ENCODE measurements around the gene KCTD14.
"Not testable (repeated sequence)": the region's sequence is repeated elsewhere in the genome, so short reads cannot be mapped to it uniquely, and the experiment has no call there.

The KCTD14 gene, protein sequence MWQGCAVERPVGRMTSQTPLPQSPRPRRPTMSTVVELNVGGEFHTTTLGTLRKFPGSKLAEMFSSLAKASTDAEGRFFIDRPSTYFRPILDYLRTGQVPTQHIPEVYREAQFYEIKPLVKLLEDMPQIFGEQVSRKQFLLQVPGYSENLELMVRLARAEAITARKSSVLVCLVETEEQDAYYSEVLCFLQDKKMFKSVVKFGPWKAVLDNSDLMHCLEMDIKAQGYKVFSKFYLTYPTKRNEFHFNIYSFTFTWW

DNA sequence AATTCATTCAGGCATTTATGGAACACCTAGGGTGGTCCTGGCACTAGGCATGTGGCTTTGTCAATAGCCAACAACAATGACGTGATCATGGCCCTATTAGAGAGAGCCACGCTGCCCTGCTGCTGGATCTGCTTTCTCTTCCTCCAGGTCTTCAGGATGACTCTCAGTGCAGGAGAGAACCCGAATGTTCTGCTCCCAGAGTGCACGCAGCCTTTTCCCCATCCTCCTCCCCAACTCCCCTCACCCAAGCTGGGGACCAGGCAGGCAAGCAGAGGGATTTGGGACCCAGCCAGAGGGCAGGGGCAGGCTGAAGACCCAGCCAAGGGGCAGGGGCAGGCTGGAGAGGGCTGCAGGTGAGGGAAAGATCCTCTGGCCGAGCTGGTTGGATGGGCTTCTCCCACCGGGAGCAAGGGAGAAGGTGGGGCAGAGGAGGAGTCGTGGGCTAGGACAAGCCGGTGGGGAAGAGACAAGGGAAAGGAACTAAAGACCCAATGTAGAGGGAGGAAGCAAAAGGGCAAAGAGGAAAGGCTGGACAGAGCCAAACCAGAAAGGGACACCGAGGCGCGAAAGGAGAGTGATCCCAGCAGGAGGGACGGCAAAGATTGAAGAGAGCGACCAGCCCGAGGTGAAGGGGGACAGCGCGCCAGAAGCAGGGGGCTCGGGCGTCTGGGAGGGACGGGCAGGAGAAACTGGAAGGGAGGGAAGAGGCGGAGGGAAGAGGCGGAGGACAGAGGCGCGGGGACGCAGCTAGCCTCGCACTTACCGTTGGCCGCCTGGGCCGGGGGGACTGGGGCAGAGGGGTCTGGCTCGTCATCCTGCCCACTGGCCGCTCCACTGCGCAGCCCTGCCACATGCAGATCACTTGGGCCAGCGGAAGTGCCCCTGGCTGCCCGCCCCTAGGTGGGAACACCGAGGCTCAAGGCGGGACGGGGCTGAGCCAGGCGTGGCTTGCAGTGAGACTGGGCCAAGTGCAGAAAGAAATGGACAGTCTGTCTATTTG lies at the start of gene KCTD14:
Gene KCTD14 (minus strand): TSS at position 880 of the 1,000 bp plus-strand sequence. CDS start 27 bp downstream, at position 853.
- no peak for DNase-seq (ENCODE audit: low read depth, low spot score)

DNA sequence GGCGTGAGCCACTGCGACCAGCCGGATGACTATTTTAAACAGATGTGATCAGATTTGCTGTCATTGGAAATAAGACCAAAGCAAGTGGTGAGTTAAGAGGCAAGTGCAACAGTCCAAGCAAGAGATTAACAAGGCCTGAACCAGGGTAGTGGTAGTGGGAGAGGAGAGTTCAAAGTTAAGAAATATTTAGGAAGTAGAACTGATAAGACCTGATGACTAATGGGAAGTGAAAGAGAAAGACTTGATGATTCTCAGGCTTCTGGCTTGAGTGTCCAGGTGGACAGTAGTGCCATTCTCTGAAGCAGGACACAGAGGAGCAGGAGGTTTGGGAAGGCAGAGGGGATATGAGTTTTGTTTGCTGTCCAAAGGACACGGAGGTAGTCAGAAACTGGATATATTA lies 49.4 kb upstream of the KCTD14 start:
- DNase-seq (ENCODE audit: low read depth, low spot score) = no peak

DNA sequence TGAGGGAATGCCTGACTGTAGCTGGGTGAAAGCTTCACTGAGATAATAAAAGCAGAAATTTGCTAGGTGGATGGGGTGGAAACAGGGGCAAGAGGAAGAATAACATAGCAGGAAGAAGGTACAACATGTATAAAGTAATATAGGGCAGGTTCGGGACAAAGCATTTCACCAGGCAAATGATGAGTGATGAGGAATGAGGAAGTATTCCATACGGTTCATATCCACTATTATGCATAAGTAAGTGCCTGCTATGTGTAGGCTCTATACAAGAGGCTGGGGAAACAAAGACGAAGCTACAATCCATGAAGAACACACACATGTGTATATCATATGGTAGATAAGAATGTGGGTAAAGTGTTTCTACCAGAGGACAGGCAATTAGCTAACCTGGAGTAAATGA lies 48.6 kb upstream of the KCTD14 start:
- no peak for DNase-seq (ENCODE audit: low read depth, low spot score)

DNA sequence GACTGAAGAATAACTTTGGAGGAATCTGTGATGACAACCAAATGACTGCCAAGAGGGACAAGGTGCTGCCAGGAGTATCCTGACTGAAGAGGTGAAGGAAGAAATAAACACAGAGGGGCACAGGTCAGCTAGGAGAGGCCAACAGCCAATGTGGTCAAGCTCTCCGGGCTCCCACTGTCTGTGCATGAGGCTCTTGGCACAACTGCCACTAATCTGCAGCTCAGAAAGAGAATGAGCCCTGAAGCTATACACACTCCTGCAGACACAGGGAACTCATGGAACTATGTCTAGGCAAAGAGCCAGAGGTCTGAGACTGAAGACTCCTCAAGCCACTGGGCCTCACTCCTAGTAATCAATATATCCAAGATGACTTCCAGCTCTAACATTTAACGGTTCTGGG lies 47.5 kb upstream of the KCTD14 start:
- DNase-seq (ENCODE audit: low read depth, low spot score) = no peak

DNA sequence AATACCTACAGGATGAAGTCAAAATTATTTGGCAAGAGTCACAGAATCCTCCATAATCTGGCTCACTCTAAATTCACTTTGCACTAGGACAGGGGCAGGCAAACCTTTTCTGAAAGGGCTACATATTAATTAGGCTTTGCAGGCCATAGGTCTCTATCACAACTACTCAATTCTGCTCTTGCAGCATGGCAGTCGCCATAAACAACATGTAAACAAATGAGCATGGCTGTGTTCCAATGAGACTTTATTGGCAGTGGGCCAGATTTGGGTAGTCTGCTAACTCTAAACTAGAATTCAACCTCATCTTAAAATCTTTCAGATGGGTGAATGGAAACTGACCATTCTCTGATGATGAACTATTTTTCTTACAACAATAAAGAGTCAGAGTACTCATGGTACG lies 46.4 kb upstream of the KCTD14 start:
- DNase-seq (ENCODE audit: low read depth, low spot score) = no peak

DNA sequence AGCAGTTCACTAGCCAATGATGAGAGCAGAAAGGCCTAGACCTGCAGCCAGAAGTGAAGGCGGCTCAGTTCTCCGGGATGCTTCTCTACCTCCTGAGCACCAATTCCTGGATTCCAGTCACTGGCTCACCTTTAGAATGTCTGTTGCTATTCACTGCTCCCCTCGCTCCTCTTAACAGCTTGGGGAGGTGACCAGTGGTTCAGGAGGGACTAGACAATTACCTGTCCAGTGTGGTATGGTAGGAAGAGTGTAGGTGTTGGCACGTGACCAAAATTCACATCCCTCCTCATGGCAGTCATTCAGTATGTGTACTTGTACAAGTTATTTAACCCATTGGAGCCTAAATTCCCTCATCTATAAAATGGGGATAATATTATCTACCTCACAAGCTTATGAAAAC lies 44.6 kb upstream of the KCTD14 start:
- DNase-seq (ENCODE audit: low read depth, low spot score) = no peak

DNA sequence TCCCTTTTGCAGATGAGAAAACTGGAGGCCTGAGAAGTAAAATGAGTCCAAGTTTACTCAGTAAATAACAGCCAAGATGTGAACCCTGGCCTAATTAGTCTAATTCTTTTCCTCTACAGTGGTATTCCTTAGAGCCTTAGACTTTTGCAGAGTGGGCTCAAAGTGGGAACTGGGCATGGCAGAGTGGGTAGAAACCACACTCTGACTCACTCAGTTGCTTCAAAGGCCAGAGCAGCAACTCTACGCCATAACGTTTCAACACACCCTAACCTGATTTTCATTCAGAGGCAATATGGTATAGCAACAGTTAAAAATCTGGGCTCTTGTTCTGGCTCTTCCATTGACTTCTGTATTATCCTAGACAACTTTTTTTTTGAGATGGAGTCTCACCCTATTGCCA lies 43.4 kb upstream of the KCTD14 start:
- no peak for DNase-seq (ENCODE audit: low read depth, low spot score)

DNA sequence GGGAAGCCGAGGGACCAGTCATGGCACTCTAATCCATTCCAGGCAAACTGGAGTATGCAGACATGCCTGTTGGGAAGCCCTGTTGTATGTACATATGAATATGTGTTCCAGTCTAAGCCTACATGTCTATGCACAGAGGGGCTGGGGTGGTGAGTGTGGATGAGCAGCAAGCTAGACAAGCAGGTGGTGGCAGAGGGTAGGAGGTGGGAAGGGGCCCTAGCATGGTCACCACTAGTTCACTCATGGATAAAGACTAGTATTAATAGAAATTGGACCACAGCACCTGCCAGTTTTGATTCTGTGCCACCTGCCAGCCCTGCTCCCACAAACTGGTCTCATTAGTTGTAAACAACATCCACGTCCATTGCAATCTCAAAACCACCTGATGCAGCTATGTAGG lies 42.1 kb upstream of the KCTD14 start:
- no peak for DNase-seq (ENCODE audit: low read depth, low spot score)

DNA sequence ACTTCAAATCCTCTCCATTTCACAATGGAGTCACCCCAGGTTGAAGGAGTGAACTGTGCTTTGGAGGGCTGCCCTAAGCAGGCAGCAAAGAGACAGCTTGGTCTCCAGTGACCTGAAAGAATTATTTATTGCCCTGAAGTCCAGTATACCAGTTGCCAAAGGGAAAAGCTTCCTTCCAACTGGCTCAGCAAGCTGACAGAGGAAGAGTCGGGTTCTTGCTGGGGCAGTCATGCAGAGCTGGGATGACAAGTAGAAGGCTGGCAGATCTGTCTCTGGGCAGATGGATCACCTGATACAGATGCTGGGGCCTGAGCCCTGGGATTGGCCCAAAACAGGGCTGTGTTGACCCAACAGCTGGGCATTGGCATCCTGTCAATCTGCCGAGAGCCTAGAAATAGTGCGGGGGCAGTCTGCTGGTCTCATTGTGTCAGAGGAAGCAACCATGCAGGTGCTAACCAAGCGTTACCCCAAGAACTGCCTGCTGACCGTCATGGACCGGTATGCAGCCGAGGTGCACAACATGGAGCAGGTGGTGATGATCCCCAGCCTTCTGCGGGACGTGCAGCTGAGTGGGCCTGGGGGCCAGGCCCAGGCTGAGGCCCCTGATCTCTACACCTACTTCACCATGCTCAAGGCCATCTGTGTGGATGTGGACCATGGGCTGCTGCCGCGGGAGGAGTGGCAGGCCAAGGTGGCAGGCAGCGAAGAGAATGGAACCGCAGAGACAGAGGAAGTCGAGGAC lies 40.5 kb upstream of the KCTD14 start, which contains the start of gene THRSP:
Gene THRSP (plus strand): TSS at position 422 of the 742 bp plus-strand sequence. CDS start 21 bp downstream, at position 443.
- no peak for DNase-seq (ENCODE audit: low read depth, low spot score)

DNA sequence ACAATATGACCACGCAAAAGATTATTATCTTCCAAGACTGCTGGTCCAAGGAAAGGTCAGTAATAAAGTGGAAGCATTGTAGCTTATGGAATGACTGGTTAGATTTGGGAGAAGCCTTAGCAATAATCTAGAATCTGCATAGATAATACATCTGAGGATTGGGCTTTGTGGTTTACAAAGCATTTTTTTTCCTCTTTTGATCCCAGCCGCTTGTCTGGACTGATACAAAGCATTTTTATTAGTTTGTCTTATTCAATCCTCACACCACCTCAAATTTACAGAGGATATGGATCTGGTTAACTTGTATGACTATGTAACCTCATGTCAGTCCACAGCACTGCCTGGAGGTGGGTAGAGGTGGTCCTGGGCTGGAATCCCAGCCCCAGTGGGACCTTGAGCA lies 39.6 kb upstream of the KCTD14 start:
- DNase-seq (ENCODE audit: low read depth, low spot score) = no peak

DNA sequence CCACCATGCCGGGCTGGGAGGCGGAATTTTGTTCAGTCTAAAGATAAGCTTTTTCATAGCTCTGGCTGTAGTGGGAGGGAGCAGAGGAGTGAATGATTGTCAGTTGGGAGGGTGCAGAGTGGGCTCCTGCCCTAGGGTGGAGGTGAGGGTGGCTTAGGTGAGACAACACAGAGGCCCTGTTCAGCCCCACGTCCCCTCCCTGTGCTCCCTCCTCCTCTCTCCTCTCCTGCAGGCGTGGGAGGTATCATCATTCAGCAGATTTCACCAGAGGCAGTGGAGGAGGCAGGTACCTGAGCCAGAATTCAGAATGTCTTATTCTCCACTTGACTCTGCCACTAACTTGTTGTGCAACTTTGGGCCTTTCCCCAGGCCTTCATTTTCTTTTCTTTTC lies 38.8 kb upstream of the KCTD14 start:
- no peak for DNase-seq (ENCODE audit: low read depth, low spot score)

DNA sequence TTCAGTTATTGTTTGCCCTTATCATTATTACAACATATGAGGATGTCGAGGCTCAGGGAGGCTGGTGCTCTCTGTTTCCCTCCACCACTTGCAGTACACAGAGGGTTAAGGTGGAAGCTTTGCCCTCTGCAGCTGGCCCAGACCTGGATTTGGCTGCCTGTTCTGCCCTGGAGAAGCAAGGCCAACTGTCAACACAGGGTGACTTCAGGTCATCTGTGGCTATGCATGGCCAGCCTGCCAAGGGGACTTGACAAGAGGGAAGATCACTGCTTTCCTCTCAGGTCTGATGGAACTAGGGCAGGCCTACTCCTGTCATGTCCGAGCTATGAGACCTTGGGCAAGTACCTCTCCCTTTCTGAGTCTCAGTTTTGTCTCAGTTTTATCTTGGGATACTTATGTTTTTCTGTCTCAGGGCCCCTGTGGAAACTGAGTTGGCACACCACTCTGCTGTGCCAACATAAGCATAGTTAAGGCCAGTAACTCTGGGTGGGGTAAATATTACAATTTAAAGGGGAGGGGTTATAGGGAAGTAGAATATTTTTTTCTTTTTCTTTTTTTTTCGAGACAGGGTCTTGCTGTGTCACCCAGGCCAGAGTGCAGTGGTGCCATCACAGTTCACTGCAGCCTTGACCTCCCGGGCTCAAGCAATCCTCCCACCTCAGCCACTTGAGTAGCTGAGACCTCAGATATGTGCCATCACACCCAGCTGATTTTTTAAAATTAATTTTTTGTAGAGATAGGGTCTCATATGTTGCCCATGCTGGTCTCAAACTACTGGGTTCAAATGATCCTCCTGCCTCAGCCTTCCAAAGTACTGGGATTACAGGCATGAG lies 38.2 kb upstream of the KCTD14 start:
- no peak for DNase-seq (ENCODE audit: low read depth, low spot score)

DNA sequence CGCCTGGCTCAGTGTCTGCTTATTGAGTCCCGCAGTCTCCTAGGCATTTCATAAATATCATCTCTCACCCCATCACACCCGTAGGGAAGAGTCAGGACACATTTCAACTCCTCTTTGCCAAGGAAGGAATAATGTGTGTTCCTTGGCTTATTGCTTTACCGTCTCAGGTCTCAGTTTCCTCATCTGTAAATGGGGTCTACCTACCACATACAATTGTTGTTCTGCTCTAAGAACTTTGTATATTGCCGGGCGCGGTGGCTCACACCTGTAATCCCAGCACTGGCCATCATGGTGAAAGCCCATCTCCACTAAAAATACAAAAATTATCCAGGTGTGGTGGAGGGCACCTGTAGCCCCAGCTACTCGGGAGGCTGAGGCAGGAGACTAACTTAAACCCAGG lies 37.5 kb upstream of the KCTD14 start:
- DNase-seq (ENCODE audit: low read depth, low spot score) = no peak

DNA sequence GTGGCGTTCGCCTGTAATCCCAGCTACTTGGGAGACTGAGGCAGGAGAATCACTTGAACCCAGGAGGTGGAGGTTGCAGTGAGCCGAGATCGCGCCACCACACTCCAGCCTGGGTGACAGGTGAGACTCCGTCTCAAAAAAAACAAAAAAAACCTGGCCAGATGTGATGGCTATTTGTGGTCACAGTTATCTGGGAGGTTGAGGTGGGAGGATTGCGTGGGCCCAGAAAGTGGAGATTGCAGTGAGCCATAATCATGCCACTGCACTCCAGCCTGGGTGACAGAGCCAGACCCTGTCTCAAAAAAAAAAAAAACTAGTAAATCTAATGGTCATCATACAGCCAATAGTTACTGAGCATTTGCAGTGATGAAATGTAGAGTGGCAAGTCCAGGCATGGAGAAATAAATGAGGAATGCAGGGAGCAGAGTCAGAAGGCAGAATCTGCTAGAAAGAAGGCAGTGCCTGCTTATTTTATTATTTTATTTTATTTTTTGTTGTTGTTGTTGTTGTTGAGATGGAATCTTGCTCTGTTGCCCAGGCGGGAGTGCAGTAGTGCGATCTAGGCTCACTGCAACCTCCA lies 36.8 kb upstream of the KCTD14 start:
- DNase-seq (ENCODE audit: low read depth, low spot score) = not testable (repeated sequence)

DNA sequence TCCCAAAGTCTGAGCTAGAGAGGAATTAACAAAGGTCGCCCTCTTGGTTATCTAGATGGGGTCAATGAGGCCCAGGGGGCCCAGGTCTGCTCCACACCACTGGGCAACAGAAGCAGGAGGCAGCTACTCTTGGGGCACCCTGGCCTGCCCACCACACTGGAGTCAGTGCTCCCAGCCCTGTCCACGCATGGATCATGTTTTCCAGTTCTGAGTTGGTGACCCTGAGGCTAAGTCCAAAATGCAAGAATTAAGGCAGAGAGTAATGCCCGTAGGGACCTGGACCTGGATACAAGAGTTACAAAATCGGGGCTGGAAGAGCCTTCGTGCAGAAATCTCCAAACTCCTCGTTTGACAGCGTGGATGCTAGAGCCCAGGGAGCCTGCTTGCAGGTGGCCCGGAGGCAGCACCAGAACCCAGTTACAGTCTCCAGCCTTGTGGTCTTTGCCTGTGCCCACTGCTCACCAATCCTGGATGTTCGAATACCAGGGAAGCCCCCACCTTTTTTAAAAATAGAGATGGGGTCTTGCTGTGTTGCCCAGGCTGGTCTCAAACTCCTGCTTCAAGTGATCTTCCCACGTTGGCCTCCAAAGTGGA lies 34.5 kb upstream of the KCTD14 start:
- no peak for DNase-seq (ENCODE audit: low read depth, low spot score)

DNA sequence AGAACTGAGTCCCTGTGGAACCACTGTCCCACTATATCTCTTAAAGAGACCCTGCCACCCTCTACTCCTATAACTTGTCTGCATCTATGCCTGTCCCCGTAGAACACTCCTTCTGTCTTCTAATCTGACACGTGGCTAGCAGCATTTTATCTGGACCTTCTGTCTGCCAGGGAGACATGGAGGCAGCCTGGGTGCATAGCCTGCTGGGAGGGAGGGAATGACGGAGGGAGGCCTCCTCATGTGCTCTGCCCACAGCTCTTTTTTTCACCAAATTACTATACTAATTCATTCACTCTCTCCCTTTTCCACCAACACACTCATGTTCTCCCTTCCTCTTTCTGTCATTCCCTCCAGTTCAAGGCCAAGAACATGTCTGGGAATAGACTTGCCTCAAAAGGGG lies 33.0 kb upstream of the KCTD14 start:
- no peak for DNase-seq (ENCODE audit: low read depth, low spot score)

DNA sequence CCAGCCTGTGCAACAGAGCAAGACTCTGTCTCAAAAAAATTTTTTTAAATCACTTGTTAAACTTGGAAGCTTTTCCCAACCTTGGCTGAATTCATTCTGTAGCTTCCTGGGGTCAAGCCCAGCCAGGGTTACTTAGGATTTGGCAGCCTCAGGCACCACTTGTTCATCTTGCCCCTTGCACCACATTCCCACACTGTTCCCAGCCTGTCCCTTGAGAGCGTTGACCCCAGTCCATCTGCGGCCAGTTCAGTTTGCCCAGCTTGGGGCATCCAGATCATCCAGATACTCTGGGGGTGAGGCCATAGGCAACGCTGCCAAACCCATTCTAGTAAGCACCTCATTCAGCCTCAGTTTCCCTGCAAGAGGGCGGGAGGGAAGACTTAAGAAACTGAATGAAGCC lies 31.9 kb upstream of the KCTD14 start:
- DNase-seq (ENCODE audit: low read depth, low spot score) = no peak

DNA sequence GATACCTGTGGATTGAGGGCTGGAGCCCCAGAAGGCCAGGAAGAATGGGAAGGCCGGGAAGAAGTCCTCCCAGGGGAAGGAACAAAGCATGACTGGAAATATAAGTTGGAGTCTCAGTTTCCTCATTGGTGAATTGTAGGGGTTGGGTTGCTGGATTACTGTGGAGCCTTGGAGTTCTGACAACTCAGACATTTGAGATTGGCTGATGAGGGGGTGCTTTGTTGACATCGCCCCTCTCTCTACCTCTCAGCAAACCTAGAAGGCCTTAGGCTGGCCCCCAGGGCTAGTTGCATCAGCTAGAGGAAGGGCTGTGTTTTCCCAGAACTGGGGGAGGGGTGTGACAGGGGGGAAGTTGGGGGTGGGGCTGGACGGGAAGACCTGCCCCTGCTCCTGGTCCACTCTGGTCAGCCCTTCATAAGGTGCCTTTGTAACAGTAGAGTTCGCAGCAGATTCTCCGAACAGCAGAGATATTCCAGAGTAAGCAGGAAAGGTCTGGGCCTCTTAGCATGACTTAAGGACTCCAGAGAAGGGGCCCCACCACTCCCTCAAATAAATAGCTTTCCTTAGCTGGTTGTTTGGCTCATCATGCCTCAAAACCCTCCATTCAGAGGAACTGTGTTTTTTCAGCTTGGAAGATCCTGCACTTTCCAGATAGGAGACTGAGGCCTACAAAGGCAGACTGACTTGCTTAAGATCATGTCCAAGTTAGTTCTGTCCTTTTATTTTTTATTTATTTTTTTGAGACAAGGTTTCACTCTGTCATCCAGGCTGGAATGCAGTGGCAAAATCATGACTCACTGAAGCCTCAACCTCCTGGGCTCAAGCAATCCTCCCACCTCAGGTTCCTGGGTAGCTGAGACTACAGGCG lies 28.1 kb upstream of the KCTD14 start:
- DNase-seq (ENCODE audit: low read depth, low spot score) = no peak

DNA sequence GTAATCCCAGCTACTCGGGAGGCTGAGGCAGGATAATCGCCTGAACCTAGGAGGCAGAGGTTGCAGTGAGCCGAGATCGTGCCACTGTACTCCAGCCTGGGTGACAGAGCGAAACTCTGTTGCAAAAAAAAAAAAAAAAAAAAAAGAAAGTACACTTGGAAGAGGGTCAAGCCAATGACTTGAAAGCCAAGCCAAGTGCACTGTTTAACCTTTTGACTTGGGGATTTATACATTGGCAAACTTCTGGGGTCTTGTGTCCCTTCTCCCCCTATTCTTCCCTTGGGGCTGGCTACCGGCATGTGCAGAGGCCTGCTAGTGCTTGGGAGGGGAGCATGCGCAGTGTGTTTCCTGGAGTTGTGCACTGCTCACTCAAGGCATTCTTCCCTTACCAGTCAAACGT lies 26.3 kb upstream of the KCTD14 start:
- no peak for DNase-seq (ENCODE audit: low read depth, low spot score)

Measured in activated naive CD8-positive, alpha-beta T cell treated with anti-CD3 and anti-CD28 coated beads, Interleukin-2, amount 50 U/mL, for 16 hours (primary cell).